Measurements from ENCODE around the gene RAB11FIP3.

DNA sequence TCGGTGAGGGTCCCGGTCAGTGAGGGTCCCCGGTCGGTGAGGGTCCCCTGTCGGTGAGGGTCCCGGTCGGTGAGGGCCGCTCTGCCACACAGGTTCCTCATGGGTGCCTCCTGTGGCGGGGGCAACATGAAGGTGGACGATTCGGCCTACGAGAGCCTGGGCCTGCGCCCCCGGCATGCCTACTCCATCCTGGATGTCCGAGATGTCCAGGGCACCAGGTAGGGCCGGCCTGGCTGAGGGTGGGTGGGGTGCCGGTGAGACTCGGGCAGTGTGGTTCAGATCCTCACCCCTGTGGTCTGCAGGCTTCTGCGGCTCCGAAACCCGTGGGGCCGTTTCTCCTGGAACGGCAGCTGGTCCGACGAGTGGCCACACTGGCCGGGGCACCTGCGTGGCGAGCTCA, 125.8 kb downstream of the RAB11FIP3 start:
- TF ChIP-seq ZBTB7A (IDR thresholded peaks at IDR 0.05; ENCODE audit: low read depth) (no peak), TEAD4 (IDR thresholded peaks at IDR 0.05) (no peak), FOXM1 (IDR thresholded peaks at IDR 0.05; ENCODE audit: borderline replicate concordance, low read depth) (no peak), EP300 (IDR thresholded peaks at IDR 0.05; ENCODE audit: borderline replicate concordance) (no peak), EGR1 (IDR thresholded peaks at IDR 0.05) (no peak), MAX (IDR thresholded peaks at IDR 0.05) (no peak), CEBPB (IDR thresholded peaks at IDR 0.05) (no peak), RAD21 (IDR thresholded peaks at IDR 0.05; ENCODE audit: low read depth) (no peak)
